SIG-M5 treated with dmso at 0.1 percent for 504 hours (cell line): ENCODE results near the gene EI24.

Source experiments
- DNase-seq: peaks from one replicate; lab custom pipeline; 2025; ENCODE audit not compliant: unreplicated experiment; lab: John Stamatoyannopoulos, UW

Gene EI24

DNA sequence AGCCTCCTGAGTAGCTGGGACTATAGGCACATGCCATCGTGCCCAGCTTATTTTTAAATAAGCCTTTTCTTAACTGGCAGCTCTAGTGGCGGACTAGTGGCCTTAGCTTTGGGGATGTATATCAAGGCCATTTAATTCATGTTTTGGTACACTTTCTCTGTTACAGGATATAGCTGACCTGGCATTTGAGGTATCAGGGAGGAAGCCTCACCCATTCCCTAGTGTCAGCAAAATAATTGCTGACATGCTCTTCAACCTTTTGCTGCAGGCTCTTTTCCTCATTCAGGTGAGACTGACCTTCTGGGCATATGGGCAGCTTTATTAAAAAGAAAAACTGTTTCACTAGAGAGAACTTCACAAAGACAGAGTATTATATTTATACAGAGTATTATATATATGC lies 9.5 kb downstream of the EI24 start:
- no peak for DNase-seq

DNA sequence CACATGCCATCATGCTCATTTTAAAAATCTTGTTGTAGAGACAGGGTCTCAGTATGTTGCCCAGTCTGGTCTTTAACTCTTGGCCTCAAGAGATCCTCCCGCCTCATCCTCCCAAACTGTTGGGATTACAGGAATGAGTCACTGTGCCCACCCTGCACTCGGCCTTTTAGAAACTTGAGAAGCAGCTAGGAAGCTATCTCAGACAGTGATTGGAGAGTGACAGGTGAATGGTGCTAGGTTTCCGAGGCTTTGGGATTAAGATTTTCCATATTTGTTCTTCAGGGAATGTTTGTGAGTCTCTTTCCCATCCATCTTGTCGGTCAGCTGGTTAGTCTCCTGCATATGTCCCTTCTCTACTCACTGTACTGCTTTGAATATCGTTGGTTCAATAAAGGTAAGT lies 10.5 kb downstream of the EI24 start:
- no peak for DNase-seq

DNA sequence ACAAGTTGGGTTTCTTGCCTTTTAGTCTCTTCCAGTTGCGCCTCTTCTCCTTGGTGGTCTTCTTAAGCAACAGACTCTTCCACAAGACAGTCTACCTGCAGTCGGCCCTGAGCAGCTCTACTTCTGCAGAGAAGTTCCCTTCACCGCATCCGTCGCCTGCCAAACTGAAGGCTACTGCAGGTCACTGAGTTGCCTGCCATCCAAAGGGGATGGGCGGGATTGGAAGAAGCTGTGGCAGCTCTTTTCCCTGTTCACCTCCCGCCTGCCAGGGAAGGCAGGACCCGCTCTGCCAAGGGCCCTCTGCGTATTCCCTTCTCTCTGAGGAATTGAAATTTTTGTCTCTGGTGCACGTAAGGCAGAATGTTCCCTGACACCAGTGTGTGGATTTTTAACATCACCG lies 14.2 kb downstream of the EI24 start:
- DNase-seq: no peak

DNA sequence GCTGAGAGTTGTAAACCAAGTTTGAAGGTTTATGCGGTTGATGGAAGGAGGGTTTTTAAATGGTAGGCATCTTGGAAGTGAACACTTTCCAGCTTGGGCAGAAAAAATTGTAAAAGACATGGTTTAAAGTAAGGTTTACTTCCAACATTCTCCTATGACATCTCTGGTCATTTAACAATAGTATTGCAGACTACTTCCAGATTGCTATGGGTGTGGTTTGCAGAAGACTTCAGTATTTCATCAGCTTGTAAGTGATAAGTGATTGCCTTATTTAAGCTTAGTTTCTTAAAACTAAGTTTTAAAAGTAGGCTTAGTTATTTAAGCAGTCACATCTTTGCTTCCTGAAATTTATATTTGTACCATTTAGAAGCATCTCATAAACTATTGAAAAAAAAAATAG lies 16.2 kb downstream of the EI24 start:
- DNase-seq: no peak

DNA sequence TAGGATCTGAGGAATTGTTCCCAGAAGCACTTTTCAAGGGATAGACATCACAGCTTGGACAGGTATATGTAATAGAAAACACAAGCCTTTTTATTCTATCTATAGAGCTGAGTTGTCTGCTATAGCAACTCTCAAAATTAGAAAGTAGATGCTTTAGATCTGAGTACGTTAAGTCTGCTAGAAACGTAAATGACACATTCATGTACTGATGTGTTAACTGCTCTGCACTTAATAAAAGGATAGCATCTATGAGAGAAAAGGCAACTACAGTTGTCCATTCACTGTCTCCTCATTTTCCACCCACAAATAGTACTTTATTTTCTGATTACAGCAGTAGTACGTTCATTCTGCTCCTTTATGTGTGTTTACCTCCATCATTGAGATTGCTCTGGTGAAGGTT lies 17.3 kb downstream of the EI24 start:
- DNase-seq: no peak

DNA sequence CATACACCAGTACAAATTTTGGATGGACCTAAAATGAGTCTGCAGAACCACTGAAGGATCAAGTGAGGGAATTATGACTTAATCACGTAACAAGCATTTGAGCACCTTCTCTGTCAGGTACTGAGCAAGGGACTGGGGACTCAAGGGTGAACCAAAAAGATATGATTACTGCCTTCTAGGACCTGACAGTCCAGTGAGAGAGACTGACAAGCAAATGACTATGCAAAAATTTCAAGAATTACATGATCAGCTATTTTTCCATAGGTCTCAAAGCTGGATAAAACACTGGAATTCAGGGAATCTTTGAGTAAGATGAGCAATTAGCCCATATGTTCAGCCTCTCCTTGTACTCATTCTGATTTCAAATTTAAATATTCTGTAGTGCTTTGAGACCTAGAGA lies 18.2 kb downstream of the EI24 start:
- DNase-seq: no peak

DNA sequence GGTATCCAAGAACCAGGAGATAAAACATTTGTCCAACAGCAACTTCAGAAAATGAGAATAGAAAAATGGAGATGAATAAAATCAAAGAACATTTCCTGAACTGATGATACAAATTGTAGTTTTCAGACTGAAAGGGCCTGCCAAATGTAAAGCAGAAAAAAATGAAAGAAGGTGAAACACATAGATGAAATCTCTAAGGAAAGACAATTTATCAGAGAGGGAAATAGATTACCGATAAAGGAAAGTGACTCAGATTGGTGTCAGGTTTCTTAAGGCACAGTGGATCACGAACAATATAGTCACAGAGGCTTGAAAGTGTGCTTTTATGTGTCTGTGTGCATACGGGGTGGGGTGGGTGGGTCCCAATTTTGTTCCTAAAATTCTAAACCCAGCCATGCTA lies 19.2 kb downstream of the EI24 start:
- DNase-seq: no peak

DNA sequence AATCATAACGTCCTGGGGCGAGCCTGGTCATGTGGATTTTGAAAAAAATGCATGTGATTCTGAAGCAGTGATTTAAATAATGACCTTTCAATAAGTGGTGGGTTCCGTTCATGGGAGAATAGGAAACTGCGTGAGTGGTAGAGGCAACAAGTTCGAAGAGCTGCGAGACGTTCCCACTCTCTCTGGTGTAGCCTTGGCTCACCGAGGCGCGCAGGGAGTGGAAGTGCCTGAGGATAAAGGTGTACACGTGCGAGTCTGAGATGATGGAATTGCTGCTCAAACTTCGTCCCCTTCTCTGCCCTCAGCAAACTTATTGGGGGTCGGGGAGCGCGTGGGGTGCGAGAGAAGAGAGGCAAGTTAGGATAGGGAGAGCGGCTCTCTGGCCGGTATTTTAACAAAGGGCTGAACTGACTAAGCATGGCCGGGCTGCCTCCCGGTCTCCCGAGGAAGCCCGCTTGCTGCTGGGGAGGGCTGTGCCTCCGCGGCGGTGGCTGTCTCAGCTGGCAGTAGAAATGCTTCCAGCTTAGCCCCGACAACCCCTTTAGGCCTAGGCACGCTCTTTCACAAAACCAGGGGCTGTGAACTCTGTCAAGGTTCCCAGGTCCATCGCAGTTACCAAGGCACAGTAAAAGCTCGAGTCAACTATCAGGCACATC lies 22.5 kb downstream of the EI24 start:
- DNase-seq: no peak

DNA sequence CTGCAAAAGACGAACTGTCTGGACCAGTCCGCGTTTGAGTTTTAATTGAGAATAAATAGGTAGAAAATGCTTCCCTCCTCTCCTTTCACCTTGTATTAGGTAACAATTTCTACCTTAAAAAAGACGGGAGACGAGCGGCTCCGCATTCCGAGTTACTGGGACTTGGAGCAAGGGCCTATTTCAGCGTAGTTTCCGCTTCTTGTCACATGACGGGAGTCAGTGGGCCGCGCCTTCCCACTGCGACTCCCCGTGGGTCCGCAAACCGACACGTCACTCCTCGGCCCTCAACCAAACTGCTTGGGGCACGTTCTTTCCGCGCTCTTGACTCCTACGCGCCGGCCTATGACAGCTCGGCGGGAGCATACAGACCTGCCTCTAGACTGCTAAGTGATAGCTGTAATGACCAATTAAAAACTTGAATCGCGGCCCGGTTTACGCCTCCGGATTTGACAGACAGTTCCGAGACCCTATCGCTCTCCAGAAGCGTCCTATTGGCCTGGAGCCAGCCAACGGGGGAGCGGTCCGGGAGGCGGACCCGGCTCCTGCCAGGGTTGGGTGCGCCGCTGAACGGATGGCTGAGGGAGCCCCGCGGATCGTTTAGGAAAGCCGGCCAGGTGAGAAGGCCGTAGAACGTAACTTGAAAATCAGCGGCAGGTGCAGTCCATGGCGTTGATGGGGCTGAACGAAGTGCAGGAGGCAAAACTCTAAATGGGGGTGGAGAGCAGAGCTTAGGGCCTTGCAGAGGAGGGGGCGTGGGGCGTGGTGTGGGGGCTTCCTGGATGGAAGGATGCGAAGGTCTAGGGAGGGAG lies 23.2 kb downstream of the EI24 start, which contains the start of gene STT3A:
STT3A (plus strand) TSS at position 548 of the 809 bp plus-strand sequence. CDS start 3,064 bp downstream, outside the sequence.
- peak; percentile 99 for DNase-seq

DNA sequence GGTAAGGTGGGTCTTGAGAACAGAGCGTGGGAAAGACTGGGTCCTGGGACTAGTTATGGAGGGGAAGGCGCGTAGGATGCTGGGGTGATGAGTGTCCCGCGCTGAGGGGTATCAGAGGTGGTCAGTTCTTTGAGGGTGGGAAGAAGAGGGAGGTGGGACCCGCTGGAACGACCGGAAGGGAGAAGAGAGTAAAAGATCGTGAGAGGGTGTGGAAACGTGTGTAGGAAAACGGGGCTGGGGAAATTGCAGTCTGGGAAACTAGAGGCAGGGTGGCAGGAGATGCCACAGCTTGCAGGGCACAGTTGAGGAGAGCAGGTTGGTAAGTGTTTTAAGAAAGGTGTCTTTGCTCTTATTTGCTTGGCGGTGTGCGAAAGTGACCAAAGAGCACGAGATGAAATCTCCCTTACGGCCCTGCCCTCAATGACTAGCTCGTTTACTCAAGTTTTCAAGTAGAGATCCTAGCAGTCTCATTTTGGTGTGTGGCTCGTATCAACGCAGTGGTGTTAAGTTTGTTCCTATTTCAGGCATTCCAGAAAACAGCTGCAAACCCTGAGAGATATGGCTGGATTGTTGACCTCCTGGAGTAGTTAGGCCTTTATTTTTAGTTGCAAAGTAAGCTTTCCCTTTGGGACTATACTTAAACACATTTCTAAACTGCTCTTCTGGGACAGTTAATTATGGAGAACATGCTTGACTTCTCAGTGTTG lies 24.0 kb downstream of the EI24 start:
- DNase-seq: peak; percentile 31

DNA sequence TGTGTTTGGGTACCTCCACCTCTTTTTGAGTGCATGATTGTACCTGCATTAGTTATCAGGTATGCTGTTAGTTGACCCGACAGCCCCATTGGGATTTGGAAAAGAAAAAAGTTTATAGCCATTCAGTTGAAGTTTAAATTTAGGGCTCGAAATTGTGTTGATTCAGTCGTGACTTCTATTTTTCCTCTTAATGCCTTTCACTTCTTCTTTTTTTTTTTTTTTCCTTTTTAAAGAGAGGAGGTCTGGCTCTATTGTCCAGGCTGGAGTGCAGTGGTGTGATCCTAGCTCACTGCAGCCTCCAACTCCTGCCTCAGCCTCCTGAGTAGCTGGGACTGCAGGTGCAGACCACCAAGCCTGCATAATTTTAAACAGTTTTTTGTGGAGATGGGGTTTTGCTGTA lies 25.7 kb downstream of the EI24 start:
- peak; percentile 15 for DNase-seq

DNA sequence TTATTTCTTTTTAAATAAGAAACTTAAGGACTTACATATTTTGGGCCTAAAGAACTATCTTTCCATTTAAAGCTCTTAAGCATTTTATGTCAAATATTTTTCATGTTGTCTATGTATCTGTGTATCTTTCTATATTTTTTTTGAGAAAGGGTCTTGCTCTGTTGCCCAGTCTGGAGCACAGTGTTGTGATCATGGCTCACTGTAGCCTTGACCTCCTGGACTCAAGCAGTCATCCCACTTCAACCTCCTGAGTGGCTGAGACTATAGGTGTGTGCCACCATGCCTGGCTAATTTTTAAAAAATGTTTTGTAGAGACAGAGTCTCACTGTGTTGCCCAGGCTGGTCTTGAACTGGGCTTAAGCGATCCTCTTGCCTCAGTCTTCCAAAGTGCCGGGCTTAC lies 31.4 kb downstream of the EI24 start:
- DNase-seq: no peak

DNA sequence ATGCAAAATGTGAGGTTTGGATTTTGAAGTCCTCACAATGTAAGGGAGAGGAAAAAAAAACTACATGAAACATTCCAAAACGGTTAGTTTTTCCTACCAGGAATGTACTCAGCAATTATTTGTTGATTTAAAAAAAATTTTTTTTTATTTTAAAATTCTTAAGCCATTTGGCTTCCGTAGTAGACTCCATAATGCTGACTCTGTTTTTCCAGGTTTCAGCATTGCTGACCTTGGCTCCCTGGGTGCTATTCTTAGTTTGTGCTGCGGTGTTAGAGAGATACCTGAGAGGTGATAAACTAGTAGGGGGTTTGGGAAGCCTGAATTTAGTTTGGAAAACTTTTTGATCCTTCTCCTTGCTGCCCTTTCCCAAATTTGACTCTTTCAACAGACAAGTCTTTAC lies 33.9 kb downstream of the EI24 start:
- DNase-seq: no peak

DNA sequence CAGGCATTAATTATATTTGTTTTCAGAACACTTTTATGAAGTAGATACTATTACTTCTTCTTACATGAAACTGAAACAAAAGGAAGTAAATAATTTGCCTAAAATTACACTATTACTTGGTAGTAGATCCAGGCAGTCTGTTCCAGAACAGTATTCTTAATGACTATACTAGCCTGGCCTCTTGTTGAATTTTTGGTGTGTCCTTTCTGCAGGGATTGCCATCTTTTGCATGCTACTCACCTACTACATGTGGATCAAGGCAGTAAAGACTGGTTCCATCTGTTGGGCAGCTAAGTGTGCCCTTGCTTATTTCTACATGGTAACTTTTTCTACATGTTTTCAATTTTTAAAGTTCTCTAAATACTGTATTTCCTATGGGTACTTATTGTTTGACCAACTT lies 36.1 kb downstream of the EI24 start:
- DNase-seq: no peak

DNA sequence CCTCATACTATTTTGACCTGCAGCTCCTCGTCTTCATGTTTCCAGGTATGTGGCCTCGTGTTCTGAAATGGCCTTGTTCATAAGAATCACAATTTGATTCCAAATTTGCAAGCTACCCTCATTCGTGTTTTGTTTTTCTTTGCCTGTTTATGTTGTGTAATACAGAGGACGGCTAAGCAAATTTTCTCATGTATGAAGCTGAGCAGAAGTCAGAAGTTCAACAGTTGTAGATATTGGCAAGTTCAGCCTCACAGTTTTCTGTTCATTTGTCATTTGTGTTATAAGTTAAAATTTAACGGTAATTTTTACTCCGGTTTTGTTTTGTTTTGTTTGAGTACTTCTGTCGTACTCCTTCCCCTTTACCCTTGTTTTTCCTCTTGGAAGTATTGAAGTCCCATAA lies 40.3 kb downstream of the EI24 start:
- no peak for DNase-seq

DNA sequence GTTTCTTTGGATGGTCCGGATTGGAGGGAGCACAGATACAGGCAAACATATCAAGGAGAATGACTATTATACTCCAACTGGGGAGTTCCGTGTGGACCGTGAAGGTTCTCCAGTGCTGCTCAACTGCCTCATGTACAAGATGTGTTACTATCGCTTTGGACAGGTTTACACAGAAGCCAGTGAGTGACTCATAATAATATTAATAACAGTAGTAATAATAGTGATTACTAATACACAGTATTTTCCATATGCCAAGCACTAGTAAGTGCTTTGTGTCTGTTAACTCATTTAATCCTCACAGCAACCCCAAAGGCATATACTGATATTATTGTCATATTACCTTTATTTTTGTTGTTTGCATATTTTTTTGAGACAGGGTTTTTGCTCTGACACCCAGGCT lies 49.1 kb downstream of the EI24 start:
- no peak for DNase-seq

DNA sequence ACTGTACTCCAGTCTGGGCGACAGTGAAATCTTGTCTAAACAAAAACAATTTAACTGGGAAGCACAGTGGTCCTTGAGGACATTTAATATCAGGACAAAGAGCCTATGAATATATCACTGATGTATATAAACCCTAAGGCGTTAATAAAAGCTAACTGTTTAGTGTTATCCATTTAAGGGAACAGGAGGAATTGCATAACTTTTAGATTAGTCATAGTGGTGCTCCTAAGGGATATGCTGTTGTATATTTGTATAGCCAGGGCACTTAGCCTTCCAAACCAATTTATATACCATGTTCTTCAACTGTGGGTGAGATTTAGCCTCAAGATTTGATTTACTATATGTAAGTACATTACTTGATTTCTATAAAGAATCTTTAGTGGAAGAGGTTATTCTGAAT lies 52.7 kb downstream of the EI24 start:
- peak; percentile 1 for DNase-seq

DNA sequence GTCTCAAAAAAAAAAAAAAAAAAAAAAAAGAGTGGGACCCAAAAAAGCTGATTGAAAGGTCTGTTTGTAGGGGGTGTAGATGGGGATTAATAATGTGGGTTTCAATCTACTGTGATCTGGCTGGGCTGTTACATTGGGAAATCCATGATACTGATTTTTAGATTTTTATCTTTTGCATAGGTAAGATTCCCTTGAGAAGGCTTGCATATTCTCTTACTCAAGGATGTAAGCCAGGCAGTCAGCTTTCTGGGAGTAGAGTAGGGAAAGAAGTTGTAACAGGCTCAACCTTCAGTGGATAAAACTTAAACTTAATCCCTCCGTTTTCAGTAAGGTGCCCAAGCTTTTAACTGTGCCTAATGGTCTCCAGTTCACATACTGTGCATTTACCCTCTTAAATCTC lies 53.8 kb downstream of the EI24 start:
- DNase-seq: no peak

DNA sequence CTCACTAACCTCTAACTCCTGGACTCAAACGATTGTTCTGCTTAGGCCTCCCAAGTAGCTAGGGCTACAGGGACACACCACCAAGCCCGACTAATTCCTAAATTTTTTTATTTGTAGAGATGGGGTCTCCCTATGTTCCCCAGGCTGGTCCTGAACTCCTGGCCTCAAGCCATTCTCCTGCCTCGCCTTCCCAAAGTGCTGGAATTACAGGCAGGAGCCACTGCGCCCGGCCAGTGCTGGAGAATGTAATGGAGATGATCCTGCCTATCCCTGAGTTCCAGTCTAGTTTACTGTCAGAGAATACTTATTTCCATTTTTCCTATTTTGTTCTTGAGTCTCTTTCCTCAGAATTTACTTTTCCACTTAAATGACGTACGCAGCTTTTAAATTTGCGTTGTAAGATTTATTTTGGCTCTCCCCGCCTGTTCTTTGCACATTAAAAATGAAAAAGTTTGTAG lies 55.5 kb downstream of the EI24 start, which contains the start of gene CHEK1:
CHEK1 (plus strand) TSS at position 408 of the 458 bp plus-strand sequence. CDS start 1,606 bp downstream, outside the sequence.
- no peak for DNase-seq

DNA sequence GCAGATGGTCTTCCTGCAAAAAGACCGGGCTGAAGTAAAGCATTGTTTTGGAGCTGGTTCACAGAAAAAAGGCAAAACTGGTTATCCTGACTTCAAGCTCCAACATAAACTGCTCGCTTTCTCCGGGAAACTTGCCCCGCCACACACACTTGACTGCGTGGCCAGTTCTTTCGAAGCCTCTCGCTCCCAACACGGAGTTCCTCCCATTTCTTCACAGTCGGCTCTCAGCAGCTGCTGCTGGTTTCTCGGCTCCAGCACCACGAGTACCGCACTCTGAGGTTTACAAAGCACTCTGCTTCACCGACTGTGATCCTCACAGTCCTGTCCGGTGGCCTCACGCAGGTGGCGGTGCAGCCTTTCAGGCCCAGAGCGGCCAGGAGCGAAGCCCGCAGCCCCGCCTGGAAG lies 56.0 kb downstream of the EI24 start:
- DNase-seq: peak; percentile 45

DNA sequence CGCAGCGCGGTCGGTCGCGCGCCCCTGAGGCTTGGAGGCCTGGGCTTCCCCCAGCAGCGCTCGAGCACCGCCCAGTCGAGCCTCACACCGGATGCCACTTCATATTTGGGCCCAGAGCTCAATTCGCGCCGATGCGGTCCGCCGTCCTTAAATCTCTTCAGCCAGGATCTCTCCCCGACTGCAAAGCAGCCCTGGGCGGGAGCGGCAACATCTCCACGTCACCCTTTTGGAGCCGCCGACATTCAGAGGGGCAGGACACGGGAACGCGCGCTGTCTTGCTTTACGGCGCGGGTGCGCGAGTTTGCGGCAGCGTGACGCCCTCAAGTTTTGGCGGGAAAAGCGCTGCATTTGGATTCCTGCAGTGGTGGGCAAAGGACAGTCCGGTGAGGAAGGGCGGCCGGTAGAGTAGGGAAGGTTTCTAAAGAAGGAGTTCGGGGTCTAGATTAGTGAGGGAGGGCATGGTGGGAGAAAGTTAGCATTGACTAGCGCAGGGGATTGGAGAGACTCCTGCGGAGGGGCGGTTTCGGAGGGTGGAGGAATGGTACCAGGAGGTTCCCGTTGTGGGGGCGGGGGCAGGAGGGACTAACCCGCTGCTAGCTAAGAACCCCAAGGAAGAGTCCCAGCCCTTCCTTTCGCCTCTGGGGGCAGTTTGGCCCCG lies 56.5 kb downstream of the EI24 start:
- DNase-seq: peak; percentile 75
